HG03060 (cell line): ENCODE measurements around the gene PARP4.
"Not testable (repeated sequence)": the region's sequence is repeated elsewhere in the genome, so short reads cannot be mapped to it uniquely, and the experiment has no call there.

Source experiments
- ATAC-seq: cut with Tn5 transposase; IDR thresholded peaks from one replicate; pipeline ENCODE4 v1.9.1; 2021; ENCODE audit warnings: low read depth, moderate number of reproducible peaks; ENCODE audit not compliant: unreplicated experiment

PARP4 gene

DNA sequence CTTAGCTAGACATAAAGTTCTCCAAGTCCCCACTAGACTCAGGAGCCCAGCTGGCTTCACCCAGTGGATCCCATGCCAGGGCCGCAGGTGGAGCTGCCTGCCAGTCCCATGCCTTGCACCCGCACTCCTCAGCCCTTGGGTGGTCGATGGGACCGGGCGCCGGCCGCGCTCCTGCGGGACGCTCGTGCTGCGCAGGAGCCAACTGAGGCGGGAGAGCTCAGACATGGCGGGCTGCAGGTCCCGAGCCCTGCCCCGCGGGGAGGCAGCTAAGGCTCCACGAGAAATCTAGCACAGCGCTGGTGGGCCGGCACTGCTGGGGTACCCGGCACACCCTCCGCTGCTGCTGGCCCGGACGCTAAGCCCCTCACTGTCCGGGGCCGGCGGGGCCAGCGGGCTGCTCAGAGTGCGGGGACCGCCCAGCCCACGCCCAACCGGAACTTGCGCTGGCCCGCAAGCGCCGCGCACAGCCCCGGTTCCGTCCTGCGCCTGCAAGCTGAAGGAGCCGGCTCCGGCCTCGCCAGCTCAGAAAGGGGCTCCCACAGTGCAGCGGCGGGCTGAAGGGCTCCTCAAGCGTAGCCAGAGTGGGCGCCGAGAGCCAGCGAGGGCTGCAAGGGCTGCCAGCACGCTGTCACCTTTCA lies 5.8 kb downstream of the PARP4 start:
- no peak for ATAC-seq

DNA sequence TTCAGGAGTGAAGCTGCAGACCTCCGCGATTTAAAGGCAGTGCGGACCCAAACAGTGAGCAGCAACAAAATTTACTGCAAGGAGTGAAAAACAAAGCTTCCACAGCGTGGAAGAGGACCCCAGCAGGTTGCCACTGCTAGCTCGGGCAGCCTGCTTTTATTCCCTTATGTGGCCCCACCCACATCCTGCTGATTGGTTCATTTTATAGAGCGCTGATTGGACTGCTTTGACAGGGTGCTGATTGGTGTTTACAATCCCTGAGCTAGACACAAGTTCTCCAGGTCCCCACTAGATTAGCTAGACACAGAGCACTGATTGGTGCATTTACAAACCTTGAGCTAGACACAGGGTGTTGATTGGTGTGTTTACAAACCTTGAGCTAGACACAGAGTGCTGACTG lies 6.3 kb downstream of the PARP4 start:
- not testable (repeated sequence) for ATAC-seq

DNA sequence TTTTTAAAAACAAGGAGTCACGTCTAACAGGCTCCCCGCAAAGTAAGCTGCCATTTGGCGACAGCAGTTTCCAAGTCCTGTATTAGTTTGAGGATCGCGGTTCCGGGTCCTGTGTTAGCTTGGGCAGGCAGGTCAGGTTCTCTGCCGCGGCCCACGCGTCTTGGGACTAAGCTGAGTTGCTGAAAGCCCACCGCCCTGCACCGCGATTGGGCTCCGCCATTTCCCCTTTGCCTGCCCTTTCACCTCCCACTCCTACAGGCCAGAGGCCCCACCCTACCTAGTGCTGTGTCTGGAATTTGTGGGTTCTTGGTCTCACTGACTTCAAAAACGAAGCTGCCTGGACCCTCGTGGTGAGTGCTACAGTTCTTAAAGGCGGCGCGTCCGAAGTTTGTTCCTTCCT lies 6.8 kb downstream of the PARP4 start:
- ATAC-seq = no peak

DNA sequence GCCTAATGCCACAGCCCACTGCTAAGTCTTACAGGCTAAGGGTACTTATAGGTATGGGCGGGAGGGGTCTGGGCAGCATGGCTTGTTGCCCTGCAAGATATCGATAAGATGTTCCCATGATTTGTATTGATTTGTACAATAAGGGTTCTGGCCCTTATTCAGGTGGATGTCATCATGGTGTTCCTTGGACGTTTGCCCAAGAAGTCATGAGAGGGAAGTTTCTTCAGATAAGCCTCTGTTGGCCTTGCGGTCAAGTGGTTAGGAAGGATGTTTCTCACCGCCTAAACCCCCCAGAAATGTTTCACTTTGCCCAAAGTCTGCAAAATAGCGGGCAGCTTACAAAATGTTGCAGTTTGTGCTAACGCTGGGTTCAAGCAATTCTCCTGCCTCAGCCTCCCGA lies 7.3 kb downstream of the PARP4 start:
- no peak for ATAC-seq

DNA sequence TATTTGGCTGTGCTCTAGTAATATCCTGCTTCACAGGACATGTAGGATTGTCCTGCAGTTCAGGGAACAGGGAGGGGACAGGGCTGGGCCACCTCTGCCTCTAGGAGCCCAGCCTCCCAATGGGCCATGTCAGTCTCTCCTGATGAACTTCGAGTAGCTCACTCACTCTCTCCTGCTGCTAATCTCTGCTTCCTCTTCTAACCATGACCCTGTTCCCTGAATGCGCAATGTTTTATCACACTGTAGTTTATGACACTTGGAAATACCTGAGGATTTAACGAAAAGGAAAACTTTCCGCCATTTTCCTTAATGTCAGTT lies 9.2 kb downstream of the PARP4 start:
- ATAC-seq = no peak

DNA sequence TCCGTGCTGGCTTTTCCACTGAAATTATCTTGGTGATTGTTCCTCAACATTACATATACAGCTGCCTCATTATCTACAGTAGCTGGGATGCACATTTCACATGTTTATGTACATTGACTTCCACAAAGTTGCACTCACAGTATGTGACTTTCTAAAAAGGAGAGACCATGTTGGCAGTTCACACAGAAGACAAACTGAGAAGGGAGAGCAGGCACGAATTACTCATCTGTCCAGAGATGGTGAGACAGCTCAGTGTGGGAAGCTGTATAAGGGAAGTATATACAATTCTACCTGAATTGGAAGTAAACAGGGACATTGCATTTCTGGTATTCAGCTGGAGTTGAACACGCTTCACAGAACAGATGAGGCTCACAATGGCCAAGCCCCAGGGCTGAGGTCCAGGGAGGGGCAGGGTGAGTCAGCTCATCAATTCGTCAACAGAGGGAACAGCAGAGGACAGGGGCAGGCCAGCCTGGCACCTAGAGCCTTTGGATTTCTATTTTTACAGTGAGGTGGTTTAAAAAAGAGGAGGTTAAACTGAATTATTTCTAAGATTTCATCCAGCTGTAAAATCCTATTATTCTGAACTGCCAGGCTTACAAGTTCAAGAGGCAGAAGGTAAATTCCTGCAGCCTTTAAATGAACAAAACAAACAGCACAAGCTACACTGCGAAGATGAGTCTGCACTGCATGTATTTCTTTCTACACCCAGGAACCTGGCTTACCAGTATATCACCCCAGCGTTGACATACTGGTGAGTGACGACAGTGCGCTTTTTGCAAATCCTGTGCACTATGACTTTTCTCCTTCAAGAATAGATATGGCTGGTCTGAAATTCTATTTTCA lies 9.8 kb downstream of the PARP4 start:
- ATAC-seq = no peak

DNA sequence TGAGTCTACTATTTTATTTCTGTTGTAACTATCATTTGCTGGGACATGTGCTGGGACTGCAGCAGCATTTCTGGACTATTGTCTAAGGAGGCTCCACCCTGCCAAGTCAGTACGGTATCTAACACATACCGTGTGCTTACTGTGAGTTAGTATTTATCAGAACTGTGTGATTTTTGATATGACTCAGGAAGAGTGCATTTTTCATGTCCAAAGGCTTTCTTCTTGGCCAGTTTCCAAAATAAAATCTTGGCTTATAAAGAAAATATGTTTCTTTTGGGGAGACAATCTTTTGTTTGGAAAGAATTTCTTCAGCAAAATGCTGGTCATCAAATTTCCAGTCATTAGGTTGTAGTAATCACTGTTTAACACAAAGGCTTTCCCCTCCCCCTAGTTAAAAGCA lies 11.6 kb downstream of the PARP4 start:
- ATAC-seq = no peak

DNA sequence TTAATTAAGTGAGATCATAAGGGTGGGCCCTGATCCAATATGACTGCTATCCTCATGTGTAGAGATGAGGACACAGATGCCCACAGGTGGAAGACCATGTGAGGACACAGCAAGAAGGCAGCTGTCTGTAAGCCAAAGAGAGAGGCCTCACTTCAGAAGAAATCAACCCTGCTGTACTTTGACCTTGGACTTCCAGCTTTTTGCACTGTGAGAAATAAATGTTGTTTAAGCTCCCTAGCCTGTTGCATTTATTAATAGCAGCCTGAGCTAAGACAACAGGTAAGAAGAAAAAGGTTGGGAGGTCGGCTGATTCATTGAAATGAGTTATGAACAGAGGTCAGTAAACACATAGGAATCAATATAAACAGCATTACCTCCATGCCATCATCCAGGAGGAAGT lies 14.8 kb downstream of the PARP4 start:
- no peak for ATAC-seq

DNA sequence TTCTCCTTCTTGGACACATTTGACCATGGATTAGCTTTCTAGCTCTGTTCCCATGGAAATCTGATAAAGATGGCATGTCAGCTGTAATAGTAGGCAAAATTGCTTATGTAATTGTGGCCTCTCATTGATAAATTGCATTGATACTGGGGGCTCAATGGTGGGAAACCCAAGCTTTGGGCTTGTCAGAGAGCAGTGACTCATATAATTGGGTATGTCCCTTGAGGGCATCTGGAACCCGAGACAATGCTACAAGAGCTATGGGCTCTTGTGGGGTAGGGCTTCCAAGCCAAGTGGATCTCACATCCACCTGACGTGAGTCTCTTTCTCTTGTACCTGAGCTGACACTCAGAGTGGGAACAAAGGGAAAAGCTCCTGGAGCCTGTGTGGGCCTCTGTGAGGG lies 16.3 kb downstream of the PARP4 start:
- ATAC-seq = not testable (repeated sequence)

DNA sequence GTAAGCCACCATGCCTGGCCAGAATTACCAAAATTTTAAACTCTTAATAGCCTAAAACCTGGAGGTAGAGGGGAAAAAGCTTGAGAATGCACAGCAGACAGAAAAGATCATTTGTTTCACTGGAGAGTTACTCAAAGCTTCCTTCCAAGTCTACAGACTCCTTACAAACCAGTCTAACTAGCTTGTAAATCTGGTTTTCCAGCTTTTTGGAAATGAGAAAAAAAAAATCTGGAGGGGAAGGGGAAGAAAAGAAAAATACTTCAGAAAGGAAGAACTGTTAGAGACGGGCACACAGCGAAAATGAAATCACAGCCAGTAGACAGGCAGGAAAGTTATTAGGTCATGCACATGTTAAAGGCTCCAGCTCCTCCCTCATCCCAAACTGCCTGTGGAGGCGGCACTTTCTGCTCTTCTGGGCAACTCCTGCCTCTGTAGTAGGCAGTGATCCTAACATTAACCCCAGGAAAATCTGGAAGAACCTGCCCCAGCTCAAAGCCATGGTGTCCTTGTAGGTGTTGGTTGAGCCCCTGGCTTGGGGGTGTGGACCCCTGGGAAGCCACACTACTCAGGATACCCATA lies 17.3 kb downstream of the PARP4 start:
- ATAC-seq = no peak

DNA sequence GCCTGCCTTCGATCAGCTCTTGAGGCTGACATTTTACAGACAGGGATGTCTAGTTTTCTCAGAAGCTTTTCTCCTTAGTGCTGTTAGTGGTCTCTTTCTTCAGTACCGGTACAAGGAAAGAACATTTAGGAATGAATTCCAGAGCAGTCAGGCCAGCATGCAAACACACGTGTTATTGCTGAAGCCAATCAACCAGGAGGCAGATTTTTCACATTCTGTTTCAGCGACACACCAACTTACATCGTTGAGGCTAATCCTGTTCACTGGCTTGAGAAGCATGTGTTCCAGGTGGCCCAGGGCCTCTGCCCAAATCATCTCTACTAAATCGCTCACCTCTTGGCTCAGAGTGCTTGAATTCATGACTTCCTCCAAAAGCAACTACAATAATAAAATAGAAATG lies 19.2 kb downstream of the PARP4 start:
- no peak for ATAC-seq

DNA sequence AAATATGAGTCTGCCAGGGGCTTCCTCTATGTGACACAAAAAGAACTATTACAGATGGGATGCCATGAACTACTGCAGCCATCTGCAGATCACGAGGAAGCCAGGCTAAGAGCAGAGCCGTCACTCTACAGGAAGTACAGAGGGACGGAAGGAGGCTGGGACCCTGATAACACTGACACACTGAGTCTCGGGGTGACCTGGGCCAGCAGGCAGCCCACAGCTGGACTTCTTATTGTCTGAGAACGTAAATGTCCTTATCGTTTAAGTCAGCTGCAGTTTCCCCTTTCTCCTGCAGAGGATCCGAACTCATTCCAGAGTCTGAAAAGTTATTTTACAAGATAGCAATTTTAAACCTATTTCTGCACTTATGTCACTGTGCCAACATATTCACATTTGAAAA lies 20.7 kb downstream of the PARP4 start:
- no peak for ATAC-seq

DNA sequence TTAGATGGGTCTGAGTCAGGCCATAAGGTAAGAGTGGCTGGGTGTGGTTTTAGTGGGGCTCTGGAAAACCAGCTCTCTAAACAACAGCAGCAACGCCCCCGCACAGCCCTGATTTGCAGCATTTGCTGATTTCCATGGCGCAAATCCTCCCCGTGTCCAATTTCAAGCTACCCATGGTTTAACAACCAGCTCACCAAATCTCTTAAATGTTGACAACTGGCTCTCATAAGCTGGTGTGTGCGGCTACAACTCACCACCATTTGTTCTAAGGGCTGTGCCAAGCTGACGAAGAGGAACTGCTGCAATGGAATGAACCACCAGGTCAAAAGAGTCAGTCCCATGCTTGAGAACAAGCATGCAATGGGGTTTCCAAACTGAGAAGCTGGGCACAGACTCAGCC lies 22.9 kb downstream of the PARP4 start:
- ATAC-seq = no peak

DNA sequence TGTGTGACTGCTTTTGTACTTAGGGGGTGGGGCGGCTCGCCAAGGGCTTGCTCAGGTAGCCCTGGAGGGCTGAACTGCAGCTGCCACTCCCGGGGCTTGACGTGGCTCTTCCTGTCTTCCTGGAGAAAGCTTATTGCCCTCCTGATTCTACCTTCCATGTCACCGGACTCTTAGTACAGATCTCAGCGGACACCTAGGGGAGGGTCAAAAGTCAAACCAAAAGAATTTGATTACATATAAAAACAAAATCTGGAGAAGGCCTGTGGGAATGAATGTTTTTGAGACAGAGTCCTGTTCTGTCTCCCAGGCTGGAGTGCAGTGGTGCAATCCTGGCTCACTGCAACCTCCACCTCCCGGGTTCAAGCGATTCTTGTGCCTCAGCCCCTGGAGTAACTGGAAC lies 24.5 kb downstream of the PARP4 start:
- ATAC-seq = not testable (repeated sequence)

DNA sequence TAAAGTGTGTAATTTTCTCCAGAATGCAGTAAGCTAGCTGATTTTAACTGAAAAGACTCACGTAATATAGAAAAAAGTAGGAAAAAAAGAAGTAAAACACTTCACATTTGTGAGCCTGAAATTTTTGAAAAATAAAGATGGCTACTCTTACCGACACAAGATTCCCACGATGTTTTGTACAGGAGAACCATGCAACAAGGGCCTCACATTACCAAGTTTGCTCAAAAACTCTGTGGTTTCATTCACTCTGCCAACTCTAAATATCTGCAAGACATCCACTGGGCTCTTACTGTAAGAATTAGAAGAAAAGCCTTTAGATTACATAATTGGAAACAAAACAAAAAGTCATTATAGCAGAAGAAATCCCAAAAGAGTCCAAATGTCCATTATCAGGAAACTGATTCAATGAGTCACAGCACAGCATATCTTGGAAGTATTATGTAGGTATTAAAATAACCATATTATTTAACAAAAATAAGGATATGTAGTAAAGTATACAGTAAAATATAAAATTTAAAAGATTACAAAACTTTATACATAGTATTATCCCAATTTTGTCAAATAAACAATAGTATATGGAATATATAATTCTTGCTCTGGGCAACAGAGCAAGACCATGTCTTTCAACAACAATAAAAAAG lies 26.4 kb downstream of the PARP4 start:
- not testable (repeated sequence) for ATAC-seq

DNA sequence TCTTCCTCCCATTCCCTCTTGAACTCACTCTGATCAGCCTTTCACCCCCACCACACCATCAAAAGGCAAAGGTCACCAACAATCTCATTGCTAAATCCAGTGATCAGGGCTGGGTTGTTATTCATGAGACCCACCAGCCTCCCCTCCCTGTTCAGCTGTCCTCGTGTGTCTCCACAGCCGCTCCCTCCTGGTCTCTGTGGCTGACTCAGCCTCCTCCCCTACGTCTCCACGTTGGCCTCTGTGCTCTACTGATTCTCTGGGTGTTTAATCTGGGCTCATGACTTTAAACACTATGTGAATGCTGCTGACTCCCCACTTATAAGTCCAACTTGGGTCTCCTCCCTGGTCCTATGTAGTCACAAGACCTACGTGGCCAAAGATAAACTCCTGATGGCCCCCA lies 38.9 kb downstream of the PARP4 start:
- ATAC-seq = no peak

DNA sequence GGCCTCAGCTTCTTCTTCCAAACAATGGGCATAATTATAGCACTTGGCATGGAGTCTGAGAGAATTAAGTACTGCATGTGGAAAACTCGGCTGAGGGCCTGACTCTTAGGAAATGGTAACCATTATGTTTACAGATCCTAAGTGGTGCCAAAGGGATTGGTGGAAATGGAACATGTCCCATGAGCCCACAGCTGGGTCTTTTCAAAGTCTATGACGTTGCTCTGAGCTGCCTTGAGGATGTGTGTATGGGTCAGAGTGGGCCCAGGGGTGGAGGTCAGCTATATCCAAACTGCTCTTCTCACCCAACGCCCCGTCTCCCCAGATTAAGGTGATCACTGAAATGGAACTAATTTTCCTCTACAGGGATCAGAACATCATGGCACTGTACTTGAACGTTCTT lies 40.4 kb downstream of the PARP4 start:
- not testable (repeated sequence) for ATAC-seq

DNA sequence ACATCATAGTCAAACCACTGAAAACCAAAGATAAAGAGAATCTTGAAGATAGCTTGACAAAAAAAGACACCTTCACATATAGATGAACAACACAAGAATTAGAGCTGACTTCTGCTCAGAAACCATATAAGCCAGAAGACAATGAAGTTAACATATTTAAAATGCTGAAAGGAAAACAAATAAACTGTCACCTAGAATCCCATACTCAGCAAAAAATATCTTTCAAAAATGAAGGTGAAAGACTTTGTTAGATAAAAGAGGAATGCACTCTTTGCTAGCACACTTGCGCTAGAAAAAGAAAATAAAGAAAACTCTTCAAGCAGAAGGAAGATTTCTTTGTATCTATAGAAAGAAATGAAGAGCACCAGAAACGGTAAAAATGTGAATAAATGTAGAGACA lies 49.5 kb downstream of the PARP4 start:
- no peak for ATAC-seq

DNA sequence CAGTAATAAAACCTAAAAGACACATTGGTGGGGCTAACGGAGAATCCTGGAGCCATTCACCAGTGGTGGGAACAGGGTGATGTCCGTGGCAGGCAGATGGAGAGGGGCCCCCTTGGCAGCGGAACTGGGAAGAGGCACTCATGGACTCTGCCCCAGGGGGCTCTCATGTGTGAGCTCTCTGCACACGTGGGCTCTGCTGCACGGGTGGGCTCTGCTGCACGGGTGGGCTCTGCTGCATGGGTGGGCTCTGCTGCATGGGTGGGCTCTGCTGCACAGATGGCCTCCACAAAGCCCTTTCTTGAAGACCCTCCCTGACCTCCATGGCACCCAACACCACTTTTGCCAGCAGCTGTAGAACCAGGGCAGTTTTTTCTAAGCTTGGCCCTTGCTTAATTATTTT lies 52.3 kb downstream of the PARP4 start:
- no peak for ATAC-seq

DNA sequence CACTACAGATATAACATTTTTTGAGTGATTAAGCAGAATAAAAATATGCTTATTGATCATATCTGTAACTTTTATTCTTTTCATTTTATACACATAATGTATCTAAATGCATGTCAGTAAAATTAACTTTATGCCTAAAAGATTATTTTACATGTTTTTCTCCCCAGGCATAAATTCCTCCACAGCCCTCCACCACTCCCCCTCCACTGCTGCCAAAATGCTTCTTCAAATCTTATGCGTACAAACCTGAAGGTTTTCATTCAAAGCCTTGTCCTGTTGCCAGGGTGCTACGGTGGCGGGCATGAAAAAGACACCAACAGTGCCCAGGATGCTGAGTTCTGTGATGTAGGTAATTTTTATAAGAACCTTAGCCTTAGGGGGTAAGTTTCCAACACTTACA lies 52.9 kb downstream of the PARP4 start:
- no peak for ATAC-seq

DNA sequence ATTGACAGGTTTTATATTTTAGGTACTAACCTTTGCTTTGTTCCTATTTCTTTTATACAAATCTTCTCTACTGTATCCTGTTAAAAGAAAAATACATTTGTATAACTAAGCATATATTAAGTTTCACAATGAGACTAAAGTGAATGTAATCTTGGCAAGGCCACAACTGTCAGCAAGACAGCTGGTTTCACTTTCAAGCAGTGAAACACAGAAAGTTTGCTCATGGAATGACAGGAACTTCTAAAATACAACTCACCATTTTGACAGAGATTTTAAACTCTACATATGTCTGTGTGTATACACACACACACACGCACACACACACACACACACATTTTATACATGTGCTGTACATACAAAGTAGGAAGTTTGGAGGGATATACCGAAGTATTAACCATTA lies 53.3 kb downstream of the PARP4 start:
- ATAC-seq = no peak

DNA sequence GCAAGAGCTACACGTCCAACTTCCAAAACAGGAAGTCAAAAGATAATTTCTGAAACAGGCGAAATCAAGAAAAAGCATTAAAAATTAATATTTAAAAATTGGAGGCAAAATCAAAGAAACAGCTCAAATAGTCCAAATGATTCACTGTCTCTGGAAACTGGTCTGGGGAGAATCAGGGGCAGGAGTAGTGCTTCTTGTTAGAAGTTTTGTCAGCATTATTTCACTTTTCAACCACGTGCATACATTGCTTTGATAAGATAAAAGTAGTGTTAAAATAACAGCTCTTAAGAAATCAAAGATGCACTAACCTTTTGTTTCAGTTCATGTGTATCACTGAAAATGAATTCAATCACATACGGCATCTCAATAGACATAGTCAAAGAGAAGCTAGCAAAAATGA lies 53.8 kb downstream of the PARP4 start:
- ATAC-seq = no peak
